K562 (cell line): Measurements from ENCODE around the gene PRKCE. TPM values are rescaled to one million over a fixed set of nuclear protein-coding genes. Genes with fewer than 3 reads are reported as not detected.

Source experiments
- ARHGAP35 ChIP-seq: fragments of 450-650 bp; IDR thresholded peaks from 2 replicates; pipeline ENCODE4 v1.6.1; 2018; ENCODE audit not compliant: partially characterized antibody
- DMBX1 ChIP-seq: fragments of 250-450 bp; sonication (Bioruptor Pico); IDR thresholded peaks from 2 replicates; pipeline ENCODE4 v1.8.0; 2022; ENCODE audit warnings: inconsistent platforms, mild to moderate bottlenecking, moderate library complexity, borderline replicate concordance
- ETS2 ChIP-seq: IDR thresholded peaks from 2 replicates; pipeline ENCODE4 v1.6.1; 2016; ENCODE audit warnings: borderline replicate concordance, missing genetic modification characterization, mild to moderate bottlenecking, moderate library complexity, missing compliant biosample characterization; ENCODE audit not compliant: poor library complexity, severe bottlenecking
- FOXK1 ChIP-seq: sonication (generic); formaldehyde crosslinking; IDR thresholded peaks from 2 replicates; pipeline ENCODE4 v1.8.0; 2022; ENCODE audit warnings: missing genetic modification reagents, mild to moderate bottlenecking, borderline replicate concordance
- HMG20B ChIP-seq: fragments of 250-450 bp; sonication (Bioruptor Pico); IDR thresholded peaks from 2 replicates; pipeline ENCODE4 v1.5.0; 2021; ENCODE audit warnings: mild to moderate bottlenecking
- ZNF197 ChIP-seq: fragments of 200-800 bp; sonication (Bioruptor generic); IDR thresholded peaks from 2 replicates; pipeline ENCODE4 v1.6.1; 2016; ENCODE audit warnings: low read depth, missing genetic modification characterization, missing compliant biosample characterization
- ZNF224 ChIP-seq: sonication (generic); formaldehyde crosslinking; IDR thresholded peaks from 2 replicates; pipeline ENCODE4 v1.8.0; 2022; ENCODE audit warnings: mild to moderate bottlenecking, missing genetic modification reagents
- polyA plus RNA-seq, 8 experiments: library from polyadenylated mRNA; depleted of rRNA in 4 of 8; stranded (reverse) in 5 of 8; unstranded in 3 of 8; fragments of >200 nt; fragmentation: Nextera tagmentation in 2 of 8; fragmentation: Illumina TruSeq in 1 of 8; extraction: Ambion mirVana in 2 of 8; extraction: Trizol in 1 of 8; gene quantifications; 2 replicates each; pipeline versions ENCODE4 v1.2.1 to v1.2.3, GENCODE V29; 2011 to 2014; ENCODE audit warnings: inconsistent platforms in 1 of 8, missing spikeins in 1 of 8
- total RNA-seq, 7 experiments: library from RNA; depleted of rRNA in 6 of 7; stranded (reverse); fragments of >200 nt in 6 of 7; fragmentation: Illumina TruSeq in 2 of 7; extraction: Trizol in 2 of 7; gene quantifications; 2 replicates each; pipeline versions ENCODE4 v1.2.1 to v1.2.3, GENCODE V29; 2011 to 2021; ENCODE audit warnings: low replicate concordance in 1 of 7
- TF ChIP-seq, protein P1 (sequence below): fragments of 450-650 bp; IDR thresholded peaks from one replicate; pipeline ENCODE4 v1.6.1; 2018; ENCODE audit warnings: mild to moderate bottlenecking, moderate library complexity; ENCODE audit not compliant: partially characterized antibody
- TF ChIP-seq, protein P2 (sequence below): fragments of 250-450 bp; sonication (Bioruptor Pico); IDR thresholded peaks from 2 replicates; pipeline ENCODE4 v1.5.0; 2021; ENCODE audit warnings: mild to moderate bottlenecking, moderate library complexity

Gene PRKCE
- total and polyA plus RNA-seq, 9 of the 15 experiments (the other 6 are each of a cell fraction or from before 2014, with no cell fraction given): 0.06 to 1.0 (median 0.22) TPM; not detected in 1

DNA sequence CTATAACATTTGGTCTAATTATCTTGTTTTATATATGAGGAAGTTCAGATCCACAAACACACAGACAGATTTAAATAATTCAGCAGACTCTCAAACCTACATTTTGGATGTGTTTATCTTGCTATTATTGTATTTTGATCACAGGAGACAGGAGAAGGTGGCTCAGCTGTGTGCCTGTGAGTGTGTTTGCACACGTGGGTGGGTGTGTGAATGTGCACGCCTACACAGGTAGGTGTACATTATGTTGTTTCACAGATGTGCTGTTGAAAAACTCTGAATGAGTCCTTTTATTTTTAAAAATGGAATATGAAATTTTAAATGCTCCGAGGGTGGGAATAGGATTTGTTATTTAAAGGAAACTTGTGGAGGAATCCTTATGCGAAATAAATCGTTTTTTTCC is 183.4 kb downstream of the PRKCE start (continued):
- TF ChIP-seq ZNF224 (CRISPR knock-in tag) (no peak), ARHGAP35 (no peak), DMBX1 (CRISPR knock-in tag) (no peak), HMG20B (CRISPR knock-in tag) (no peak), ETS2 (no peak), ZNF197 (no peak), FOXK1 (CRISPR knock-in tag) (no peak)
- TF ChIP-seq, protein P1, sequence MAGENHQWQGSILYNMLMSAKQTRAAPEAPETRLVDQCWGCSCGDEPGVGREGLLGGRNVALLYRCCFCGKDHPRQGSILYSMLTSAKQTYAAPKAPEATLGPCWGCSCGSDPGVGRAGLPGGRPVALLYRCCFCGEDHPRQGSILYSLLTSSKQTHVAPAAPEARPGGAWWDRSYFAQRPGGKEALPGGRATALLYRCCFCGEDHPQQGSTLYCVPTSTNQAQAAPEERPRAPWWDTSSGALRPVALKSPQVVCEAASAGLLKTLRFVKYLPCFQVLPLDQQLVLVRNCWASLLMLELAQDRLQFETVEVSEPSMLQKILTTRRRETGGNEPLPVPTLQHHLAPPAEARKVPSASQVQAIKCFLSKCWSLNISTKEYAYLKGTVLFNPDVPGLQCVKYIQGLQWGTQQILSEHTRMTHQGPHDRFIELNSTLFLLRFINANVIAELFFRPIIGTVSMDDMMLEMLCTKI: no peak
- TF ChIP-seq, protein P2, sequence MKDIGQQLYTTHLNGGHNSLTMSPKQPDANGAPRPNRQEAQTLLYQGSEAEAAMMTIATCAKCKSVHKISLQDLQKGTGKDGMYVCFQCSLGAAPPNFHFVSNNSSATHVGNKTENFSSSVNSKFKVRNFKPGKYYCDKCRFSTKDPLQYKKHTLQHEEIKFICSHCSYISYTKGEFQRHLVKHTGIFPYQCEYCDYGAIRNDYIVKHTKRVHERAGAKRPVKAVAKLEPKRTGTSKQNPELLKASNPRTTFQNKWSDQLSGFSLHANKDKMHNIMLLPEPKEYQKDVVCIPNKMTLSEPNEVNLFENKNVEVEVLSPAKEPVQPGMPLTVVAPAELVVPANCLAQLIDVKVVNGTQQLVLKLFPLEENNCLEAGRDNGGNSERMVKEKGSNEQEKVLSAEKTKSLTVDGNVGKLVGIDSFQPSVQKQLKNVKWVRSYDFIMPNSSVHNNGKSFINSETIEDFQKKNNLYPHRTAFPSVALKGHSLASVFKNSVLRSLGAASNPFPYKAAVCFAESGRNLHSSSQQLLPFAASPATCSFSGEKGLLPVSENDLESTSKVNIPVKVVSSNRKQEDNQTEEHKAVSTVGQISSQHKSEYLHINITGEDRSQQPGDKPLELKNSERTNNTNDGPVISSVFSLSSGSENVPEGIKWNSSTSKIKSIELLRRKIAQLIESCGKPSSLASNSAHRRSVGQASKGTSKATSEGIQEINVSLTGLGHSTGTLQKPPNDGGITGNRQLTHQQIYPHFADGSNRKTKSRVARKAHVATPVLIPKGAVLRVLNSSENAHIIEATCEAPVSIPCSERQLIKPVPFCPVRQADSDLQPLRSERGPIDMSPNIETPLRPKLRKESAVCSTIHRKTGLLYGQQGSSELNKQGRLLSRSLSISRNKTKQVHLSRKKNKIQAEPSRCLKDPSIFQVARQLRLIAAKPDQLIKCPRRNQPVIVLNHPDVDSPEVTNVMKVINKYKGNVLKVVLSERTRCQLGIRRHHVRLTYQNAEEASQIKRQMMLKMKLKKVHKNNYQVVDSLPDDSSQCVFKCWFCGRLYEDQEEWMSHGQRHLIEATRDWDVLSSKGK (CRISPR knock-in tag): no peak
- TF ChIP-seq, all 486 proteins: peak for 0
